GM19193 (cell line): ENCODE results near the gene LGI2.

ENCODE experiments used
- POLR2A ChIP-seq: IDR thresholded peaks from 4 replicates; pipeline ENCODE4 v1.6.1; 2011; ENCODE audit not compliant: insufficient read depth, insufficient read length; ENCODE audit errors: extremely low read depth

LGI2 gene, protein sequence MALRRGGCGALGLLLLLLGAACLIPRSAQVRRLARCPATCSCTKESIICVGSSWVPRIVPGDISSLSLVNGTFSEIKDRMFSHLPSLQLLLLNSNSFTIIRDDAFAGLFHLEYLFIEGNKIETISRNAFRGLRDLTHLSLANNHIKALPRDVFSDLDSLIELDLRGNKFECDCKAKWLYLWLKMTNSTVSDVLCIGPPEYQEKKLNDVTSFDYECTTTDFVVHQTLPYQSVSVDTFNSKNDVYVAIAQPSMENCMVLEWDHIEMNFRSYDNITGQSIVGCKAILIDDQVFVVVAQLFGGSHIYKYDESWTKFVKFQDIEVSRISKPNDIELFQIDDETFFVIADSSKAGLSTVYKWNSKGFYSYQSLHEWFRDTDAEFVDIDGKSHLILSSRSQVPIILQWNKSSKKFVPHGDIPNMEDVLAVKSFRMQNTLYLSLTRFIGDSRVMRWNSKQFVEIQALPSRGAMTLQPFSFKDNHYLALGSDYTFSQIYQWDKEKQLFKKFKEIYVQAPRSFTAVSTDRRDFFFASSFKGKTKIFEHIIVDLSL

DNA sequence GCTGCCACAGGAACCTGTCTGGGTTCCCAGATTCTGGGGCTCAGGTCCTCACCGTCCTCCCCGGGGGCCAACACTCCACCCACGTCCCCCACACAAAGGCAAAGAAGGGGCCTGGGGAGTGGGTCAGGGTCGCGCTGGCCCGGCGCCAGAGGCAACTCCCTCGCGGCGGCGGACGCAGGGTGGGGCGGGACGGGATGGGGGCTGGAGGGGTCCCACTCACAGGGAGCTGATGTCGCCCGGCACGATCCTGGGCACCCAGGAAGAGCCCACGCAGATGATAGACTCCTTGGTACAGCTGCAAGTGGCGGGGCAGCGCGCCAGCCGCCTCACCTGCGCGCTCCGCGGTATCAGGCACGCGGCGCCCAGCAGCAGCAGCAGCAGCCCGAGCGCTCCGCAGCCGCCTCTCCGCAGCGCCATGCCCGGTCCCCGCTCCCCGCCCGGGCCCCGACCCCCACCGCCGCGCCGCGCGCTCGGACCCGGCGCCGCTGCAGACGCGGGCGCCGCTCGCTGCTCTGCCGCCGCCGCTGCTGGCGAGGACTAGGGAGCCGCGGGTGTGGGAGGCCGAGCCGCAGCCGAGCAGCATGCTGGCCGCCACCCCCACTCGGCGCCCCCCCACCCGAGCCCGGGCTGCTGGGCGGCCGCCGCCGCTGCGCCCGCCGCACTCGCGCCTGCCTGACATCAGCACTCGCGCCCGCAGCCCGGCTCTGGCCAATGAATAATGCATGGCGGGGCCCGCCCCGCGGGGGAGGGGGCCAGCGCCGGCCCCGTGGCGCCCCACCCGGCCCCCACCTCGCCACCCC is at the start of gene LGI2:
Gene LGI2 (minus strand): TSS at position 670 of the 800 bp plus-strand sequence. CDS start 253 bp downstream, at position 417.
- TF ChIP-seq POLR2A = no peak

DNA sequence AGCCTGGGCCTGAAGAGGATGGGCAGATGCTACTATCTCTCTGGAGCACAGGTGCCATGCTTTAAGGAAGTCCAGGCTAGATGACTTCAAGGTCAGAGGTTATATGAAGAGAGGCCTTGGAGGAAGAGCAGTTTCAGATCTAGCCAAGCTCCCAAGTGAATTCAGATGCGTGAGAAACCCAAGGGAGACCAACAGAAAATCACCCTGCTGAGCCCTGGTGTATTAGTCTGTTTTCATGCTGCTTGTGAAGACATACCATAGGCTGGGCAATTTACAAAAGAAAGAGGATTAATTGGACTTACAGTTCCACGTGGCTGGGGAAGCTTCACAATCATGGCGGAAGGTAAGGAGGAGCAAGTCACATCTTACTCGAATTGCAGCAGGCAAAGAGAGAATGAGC is 47.8 kb upstream of the LGI2 start:
- TF ChIP-seq POLR2A = no peak

DNA sequence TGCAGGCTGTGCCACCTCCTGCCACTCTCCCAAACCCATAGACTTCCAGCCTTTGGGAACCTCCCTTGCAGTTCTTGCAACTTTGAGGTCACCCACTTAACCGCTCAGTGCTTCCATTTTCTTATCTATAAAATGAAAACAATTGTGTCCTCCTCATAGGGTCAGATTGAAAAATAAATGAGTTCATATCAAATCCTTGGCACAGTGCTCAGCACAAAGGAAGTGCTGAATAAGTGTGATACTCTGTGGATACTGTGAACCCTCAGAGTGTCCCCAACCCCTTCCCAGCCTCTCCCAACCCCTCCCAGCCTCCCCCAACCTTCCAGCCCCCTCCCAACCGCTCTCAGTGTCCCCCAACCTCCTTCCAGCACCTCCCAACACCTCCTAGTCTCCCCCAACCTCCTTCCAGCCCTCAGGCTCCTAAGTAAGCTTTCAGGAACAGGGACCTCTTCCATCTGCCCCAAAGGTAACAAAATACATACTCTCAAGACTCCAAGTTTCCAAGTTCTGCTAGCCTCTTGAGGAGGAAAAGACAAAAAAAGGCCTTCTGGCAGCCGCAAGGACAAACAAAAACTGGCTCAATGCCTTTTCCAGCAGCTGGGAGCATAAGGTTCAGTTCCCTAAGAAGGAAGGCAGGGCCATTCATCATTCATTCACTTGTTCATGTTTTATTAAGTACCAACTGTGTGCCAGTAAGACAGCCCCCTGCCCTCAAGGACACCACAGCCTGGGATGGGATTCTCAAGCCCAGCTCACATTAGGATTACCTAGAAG is 46.1 kb upstream of the LGI2 start:
- TF ChIP-seq POLR2A = no peak

DNA sequence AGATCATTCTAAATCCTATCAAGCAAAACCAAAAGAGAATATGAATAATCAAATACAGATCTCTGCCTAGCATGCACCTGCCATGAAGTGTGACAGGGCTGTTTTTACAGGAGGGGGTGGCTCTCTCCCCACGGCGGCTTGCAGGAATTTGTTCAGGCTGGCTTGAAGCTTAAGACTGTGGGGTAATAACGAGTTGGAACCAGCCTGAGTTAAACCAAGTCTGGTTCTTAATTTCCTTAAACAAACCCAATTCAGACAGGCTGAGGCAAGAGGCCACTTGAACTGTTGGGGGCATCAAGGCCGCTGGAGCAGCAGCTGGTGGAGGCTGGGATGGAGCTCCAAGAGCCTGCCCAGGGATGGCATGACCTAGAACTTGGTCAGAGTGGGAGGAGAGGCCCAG is 45.1 kb upstream of the LGI2 start:
- TF ChIP-seq POLR2A = no peak

DNA sequence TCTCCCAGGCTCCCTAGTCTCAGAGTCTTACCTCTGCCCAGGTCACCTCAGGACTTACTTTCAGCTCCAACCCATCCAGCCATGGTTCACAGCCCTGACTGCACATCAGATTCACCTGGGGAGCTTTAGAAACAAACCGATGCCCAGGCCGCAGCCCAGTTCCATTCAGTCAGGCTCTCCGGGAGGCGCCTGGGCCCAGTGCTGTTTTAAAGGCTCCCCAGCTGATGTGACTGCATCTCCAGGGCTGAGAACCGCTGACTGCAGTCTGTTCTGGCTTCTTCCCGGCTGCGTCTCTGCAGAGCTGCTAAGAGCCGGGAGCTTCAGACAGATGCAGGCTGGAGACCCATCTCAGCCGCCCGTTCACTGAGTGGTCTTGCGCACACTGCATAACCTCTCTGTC is 44.4 kb upstream of the LGI2 start:
- TF ChIP-seq POLR2A = no peak

DNA sequence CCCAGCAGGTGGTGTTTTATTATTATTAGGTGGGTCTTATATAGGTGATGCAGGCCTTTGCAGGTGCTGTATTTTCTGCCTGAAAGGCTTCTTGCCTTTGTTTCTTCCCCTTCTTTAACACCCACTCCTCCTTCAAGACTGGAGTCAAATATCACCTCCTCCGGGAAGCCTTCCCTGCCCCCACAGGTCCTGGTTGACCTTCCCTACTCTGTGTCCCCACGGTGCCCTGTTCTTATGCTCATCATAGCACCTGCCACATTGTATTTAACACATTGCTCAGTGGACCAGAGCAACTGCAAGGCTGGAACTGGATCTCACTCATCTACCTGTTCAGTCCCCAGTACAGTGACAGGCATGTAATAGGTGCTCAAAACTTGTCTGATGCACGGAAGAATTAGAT is 39.8 kb upstream of the LGI2 start:
- no peak for TF ChIP-seq POLR2A

DNA sequence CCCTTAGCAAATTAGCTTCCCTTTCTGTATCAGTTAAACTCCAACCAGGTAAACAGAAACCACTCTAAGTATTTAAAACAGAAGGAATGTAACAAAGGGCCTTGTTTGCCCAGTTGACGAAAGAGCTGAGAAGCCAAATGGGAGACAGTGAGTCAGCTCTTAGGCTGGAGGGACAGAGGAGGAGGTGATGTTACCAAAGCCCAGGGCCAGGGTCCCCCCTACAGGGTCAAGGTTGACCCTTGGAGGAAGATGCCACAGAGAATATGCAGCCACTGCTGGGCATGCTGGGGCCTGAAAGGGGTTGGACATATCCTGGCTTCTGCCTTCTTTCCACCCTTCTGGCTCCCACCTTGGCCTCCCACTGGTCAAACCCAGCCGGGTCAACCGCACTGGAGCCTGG is 38.3 kb upstream of the LGI2 start:
- no peak for TF ChIP-seq POLR2A

DNA sequence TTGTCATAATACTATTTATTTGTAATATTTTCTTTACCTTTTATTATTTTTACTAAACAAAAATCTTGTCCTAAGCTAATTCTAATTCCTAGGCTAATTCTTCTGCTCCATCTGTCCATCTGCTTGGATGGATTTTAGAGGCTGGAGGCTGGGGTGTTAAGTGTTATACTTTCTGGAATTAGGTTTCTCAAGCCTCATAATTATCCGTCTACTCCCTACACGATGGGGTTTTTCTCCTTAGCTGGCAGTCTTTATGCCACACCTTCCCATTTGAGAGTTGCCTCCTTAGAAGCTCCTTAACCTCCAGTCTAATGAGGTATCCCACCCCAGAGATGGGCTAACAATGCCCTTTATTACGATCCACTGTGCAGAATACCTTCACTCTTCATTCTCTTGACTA is 37.6 kb upstream of the LGI2 start:
- TF ChIP-seq POLR2A = no peak

DNA sequence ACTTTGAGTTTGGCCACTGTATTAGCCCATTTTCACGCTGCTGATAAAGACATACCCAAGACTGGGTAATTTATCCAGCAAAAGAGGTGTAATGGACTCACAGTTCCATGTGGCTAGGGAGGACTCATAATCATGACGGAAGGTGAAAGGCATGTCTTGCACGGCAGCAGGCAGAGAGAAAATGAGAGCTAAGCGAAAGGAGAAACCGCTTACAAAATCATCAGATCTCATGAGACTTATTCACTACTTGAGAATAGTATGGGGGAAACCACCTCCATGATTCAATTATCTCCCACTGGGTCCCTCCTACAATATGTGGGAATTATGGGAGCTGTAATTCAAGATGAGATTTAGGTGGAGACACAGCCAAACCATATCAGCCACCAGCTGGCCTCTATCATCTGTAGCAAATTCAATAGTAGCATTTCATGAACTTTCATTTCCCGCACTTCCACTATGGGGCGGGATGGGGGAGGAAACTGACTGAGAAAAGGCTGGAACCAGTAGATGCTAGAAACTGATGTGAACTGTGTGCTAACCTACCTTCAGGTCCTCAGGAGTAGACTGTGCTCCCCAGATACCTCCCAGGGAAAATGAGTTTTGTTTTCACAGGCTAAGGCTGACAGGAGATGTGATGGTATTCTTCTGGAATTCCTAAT is 35.3 kb upstream of the LGI2 start:
- TF ChIP-seq POLR2A = no peak

DNA sequence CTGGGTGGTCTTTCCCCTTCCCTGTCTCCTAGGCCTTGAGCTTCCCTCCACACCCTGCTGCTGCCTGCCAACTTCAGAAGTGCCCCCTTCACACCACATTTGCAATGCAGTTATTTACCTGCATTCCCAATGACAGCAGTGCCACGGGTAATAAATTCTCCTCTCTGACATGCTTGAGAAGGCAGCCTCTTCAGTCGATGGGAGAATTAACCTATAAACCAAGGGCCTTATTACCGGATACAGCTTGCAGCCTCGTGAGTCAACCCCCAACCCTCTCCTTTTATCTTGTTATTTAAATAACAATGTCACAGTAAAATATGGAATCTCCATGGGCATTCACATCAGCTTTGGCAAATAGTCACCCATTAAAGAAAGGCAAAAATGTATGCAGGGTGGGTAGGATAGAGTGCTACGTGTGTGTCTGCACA is 34.7 kb upstream of the LGI2 start:
- no peak for TF ChIP-seq POLR2A

DNA sequence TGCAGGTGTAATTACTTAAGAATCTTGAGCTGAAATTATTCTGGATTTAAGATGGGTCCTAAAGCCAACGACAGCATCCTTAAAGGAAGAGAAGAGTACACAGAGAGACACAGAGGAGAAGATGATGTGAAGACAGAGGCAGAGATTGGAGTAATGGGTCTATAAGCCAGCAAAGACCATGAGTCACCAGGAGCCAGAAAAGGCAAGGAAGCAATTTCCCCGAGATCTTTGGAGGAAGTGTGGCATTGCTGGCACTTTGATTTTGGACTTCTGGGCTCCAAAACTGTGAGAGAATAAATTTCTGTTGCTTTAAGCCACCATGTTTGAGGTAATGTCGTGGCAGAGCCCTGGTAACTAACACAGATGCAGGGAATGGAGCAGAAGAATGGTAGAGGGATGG is 32.4 kb upstream of the LGI2 start:
- no peak for TF ChIP-seq POLR2A

DNA sequence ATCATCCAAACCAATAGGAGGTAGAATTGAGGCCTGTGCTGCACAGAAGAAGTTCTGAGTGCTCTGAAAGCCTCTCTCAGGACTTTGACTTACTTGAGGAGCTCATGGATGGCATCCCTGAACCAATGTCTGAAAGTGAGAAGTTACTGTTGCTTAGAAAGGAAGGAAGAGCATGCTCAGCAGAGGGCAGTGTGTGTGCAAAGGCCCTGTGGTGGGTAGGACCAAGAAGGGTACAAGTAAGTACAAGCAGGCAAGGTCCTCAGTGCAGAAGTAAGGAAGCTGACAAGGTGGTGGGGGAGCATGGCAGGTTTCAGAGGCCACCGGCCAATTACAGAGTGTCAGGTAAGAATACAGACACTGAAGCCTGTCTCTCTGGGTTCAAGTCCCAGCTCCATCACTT is 31.4 kb upstream of the LGI2 start:
- no peak for TF ChIP-seq POLR2A

DNA sequence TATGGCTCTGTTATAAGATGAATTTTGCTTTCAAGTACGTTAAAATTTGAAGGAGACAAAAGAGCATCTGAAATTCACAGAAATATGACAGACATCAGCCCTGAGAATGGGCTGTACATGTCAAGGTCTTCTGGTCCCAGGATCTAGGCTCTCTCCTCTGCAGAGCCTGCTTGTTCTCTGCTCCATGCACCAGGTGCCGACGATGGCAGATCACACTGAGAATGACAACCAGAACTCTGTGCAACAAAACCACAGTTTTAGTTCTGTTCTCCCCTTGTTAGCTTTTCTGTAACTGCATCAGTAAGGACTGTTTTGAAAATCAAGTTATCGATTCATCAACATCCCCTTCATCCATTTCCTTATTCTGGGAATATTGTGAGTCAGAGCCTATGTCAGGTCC is 30.9 kb upstream of the LGI2 start:
- no peak for TF ChIP-seq POLR2A

DNA sequence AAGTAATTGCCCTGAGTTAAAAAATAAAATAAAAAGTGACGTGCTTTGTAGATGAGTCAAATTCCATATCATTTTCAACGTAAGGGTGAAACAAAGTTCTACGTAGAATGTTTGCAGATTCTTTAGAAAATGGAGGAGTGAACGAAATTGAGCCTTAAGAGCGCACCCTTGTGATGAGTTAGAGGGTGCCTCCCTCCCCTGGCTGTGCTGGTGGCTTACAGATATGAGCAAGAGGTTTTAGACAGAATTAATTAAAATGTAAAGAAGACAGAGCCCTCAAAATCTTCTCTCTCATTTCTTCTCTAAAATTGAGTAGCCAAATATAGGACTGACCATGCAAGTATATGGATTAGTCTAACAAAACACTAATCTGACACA is 30.2 kb upstream of the LGI2 start:
- TF ChIP-seq POLR2A = no peak
